Right lobe of liver (tissue), 4 donors: ENCODE measurements around the gene PRAC2.

Experiments used
- POLR2A ChIP-seq: fragments of 450-650 bp; IDR thresholded peaks from one replicate; pipeline ENCODE4 v1.6.1; 2017; ENCODE audit warnings: antibody characterized with exemption, mild to moderate bottlenecking
- TF ChIP-seq, protein P1 (sequence below), 4 donors: fragments of 200-600 bp in 3 of 4; fragments of 450-650 bp in 1 of 4; IDR thresholded peaks; one replicate each; pipeline versions ENCODE4 v1.5.1 to v1.8.0; 2016 to 2022; ENCODE audit warnings: antibody characterized with exemption in 4 of 4, mild to moderate bottlenecking in 2 of 4
- donor health status: DM: no; HTN: no; CAD: no.
- donor health status: DM: no; HTN: no; CAD: no.
- donor health status: DM: no; HTN: yes; CAD: no.

DNA sequence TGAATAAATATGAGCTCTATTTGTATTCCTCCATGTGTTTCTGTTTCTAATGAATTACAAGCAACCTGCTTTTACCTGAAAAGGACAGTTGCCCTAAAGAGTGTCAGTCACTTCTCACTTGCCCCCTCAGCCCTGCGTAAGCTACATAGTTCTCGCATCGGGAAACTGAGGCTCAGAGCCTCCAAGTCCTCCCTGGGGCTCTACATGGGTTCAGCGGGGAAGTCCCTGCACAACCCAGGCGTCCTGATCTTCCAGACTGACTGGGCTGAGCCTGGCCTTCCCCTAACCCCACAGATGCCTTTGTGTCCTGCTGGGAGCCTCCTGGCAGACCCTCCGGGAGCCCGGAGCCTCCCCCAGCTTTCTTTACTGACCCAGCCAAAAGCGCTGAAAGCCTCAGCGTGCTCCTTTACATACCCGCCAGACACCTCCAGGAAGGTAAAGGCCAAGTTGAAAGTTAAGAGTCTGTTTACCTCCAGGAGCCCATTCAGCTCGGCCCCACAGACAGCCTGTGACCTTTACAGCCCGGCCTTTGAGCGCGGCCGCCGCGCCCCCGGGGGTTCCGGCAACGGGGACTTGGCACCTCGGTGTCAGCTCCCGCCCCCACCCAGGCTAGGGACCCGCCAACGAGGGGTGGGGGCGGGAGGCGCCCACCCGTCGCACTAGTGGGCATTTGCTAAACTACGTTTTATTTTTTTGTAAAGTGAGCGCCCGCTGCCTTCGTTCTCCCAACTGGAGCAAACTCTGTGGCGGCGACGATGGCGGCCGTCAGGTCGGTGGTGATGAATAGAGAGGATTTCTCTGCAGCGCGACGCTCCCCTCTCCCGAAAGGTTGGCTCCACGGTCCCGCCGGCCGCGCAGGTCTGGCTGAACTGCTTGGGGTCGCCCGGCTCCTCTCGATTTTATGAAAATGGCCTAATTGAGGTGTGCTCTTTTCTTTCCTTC is 10.0 kb downstream of the PRAC2 start:
- TF ChIP-seq POLR2A, result no peak
- TF ChIP-seq, protein P1, sequence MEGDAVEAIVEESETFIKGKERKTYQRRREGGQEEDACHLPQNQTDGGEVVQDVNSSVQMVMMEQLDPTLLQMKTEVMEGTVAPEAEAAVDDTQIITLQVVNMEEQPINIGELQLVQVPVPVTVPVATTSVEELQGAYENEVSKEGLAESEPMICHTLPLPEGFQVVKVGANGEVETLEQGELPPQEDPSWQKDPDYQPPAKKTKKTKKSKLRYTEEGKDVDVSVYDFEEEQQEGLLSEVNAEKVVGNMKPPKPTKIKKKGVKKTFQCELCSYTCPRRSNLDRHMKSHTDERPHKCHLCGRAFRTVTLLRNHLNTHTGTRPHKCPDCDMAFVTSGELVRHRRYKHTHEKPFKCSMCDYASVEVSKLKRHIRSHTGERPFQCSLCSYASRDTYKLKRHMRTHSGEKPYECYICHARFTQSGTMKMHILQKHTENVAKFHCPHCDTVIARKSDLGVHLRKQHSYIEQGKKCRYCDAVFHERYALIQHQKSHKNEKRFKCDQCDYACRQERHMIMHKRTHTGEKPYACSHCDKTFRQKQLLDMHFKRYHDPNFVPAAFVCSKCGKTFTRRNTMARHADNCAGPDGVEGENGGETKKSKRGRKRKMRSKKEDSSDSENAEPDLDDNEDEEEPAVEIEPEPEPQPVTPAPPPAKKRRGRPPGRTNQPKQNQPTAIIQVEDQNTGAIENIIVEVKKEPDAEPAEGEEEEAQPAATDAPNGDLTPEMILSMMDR (IDR thresholded peaks at IDR 0.05), result no peak
